GM19463 (cell line): Measurements from ENCODE around the gene SORCS2.
"Not testable (repeated sequence)": the region's sequence is repeated elsewhere in the genome, so short reads cannot be mapped to it uniquely, and the experiment has no call there.

Source experiments
- ATAC-seq: cut with Tn5 transposase; IDR thresholded peaks from one replicate; pipeline ENCODE4 v1.9.1; 2021; ENCODE audit warnings: mild to moderate bottlenecking, moderate library complexity; ENCODE audit not compliant: unreplicated experiment

SORCS2 gene

DNA sequence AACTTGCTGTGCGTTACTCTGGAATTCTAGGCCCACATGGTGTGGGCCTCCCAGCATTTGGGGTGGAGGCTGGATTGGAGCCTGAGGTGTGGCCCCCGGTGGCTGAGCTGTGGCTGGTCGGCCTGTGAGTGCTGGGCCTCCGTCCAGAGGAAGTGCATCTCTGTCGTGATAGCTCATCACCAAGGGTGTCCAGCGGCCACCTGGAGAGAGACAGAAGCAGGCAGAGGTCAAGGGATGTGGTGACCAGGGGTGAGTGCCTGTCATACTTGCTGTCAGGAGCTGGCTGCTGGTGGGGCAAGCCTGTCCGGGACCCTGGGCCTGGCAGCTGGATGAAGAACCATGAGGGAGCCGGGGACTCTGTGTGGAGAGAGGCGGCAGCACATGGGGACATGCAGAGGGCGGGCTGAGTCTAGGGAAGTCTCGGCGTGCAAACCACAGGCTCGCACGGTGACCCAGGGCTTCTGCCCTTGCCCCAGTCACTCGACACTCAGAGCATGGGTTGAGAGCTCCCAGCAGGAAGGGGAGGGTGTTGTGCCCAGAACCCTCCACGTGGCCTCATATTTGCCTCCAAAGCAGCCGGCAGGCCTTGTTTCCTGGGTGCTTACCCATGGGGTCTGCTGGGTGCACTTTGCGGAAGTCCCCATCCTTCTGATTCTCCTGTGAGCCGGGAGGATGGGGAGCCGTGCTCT, 6.2 kb downstream of the SORCS2 start:
- ATAC-seq: no peak

GRCh38 chr4:7199129-7199725, 6.9 kb downstream of the SORCS2 start:
- no peak for ATAC-seq

DNA sequence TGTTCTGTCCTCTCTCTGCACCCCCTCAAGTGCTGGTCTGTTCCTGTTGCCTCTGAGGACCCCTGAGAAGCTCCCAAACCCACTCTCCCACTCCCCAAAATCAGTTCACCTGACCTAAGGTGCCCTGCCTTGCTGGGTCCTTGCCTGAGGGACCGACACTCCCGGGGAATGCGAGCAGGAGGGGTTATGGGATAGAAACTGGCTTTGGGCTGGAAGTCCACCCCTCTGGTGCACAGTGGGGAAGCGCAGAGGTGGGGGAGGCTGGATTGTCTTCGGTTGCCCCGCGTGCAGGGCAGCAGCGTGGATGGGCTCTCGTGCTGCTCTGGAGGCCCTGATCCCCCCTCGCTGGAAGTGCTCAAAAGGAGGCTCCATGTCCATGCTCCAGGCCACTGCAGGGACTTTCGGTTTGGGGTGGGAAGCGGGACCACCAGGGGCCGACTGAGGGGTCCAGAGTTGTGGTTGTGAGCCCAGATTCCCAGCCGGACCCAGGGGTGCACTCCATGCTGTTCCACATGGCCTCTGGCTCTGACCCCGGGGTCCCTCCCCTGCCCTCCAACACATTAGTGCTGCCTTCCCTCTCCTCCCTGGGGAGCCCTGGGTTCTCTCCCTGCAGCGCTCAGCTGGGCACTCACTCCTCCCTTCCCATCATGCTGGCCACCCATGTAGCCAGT, 7.6 kb downstream of the SORCS2 start:
- no peak for ATAC-seq

GRCh38 chr4:7200801-7201200, 8.5 kb downstream of the SORCS2 start:
- no peak for ATAC-seq

- no peak for ATAC-seq
These were observed 9.3 kb downstream of the SORCS2 start for GRCh38 chr4:7201420-7202305.

DNA sequence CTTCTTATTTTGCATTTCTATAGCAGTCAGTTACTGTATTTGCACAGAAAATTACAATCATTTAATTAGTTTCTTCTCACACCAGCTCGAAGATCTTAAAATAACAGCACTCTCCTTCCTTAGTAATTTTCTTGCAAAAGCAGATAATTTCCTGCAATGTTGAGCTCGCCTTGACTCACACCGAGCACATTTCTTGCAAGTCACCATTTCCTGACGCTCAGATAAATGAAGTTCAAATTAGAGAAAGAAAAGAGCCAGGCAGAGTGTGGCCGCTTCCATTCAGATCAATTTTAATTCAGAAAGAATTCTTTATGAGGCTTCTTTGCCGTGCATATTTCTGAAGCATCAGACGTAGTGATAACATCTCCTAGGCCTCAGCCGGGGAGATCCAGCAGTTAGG, 10.1 kb downstream of the SORCS2 start:
- ATAC-seq: no peak

GRCh38 chr4:7204656-7205387, 12.5 kb downstream of the SORCS2 start:
- no peak for ATAC-seq

- no peak for ATAC-seq
These were observed 14.0 kb downstream of the SORCS2 start for GRCh38 chr4:7206385-7206784.

- no peak for ATAC-seq
These were observed 14.7 kb downstream of the SORCS2 start for GRCh38 chr4:7206911-7207567.

- no peak for ATAC-seq
These were observed 15.4 kb downstream of the SORCS2 start for GRCh38 chr4:7207628-7208231.

DNA sequence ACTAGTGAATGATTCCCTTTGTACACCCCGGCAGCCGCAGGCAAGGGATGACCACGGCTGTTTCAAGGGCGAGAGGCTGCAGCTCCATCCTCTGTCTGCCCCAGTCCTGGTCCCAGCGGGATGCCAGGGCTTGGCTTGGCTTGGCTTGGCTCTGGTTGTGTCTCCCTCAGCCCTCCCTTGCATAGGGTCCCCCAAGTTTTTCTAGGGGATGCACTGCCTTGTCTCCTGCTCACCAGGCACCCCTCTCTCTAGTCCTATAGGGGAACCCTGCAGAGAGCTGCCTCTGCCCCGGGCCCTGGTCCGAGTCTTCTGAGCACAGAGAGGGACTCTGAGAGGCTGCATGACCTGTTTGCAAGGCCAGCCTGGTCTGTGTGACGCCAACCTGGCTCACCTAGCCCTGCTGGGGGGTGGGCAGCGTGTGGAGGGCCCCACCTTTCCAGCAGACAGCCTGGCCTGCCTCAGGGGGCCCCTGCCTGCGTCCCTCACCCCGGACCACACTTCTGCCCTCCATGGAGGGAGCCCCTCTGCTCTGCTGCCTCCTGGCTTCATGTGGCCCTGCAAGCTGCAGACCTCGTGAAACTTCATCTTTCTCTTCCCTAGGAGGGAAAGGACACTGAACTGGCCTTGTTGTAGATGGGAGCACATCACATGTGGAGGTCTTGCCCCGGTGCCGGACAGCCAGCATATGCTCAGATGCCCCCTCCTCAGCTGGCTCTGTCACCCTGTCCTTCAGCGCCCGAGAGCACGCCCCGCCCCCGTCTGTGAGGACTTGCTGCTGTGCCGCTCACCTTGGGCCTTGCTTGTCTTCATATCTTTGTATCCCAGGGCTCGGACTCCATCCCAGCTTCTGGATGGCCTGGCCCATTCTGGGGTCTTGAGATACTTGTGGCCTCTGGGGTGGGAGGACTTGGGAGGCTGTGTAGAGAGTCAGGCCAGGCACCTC, 16.4 kb downstream of the SORCS2 start:
- no peak for ATAC-seq

GRCh38 chr4:7209699-7210098, 17.4 kb downstream of the SORCS2 start:
- ATAC-seq: no peak

DNA sequence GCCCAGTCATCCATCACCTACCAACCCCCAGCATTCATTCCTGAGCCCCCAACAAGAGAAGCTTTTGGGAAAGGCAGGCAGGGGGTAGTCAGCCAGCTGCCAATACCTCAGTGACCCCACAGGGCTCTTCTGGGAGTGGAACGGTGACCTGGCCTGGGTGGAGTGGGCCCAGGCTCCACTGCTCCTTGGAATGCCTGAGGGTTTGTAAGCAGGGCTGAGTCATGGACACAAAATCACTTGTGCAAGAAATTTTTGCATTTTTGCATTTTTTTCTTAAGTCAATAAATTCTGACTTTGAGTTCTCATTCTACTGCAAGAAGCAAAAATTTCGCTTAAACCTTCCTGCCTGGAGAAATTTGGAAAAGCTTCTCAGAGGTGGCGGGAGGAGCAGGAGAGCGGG, 18.5 kb downstream of the SORCS2 start:
- no peak for ATAC-seq

DNA sequence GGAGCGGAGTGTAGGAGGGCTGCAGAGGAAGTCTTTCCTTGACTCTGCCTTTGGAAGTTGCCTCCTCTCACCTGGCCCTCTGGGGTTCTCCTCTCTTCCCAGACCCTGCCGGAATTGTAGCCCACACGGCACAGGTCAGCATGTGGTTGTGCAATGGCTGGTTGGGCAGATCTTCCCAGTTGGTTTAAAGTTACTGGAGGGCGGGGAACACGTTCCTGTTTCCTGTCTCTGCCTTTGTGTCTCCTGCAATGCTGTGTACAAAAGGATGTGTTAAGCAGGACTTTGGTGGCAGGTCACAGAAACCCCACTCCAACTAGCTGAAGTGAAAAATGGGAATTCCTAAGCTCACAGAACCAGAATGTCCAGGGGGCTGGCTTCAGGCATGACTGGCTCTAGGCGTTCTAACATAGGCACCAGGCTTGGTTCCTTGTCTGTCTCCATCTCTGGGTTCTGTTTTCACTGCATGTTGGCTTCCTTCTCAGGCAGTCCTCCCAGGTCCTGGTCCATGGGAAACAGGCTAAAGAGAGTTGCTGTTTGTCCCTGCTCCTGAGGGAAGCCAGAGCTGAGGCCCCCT, 19.9 kb downstream of the SORCS2 start:
- ATAC-seq: no peak

- no peak for ATAC-seq
These were observed 20.6 kb downstream of the SORCS2 start for GRCh38 chr4:7212921-7213320.

DNA sequence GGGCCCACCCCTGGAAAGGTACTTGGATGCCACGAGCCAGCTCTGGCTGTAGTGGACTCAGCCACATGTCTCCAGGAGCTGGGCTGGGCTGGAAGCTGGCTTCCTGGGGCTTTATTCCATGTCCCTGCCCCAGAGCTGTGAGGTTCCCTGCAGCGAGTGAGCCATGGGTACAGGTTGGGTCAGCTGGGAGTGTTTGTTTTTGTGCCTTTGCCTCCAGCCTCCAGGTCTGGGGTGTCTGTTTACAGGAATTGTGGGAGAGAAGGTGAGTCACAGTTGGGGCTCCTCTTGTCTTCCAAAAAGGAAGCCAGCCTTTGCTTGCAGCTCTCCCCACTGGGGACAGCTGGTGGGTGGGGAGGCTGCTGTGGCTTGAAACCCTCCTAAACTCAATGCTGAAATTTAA, 21.5 kb downstream of the SORCS2 start:
- ATAC-seq: no peak

DNA sequence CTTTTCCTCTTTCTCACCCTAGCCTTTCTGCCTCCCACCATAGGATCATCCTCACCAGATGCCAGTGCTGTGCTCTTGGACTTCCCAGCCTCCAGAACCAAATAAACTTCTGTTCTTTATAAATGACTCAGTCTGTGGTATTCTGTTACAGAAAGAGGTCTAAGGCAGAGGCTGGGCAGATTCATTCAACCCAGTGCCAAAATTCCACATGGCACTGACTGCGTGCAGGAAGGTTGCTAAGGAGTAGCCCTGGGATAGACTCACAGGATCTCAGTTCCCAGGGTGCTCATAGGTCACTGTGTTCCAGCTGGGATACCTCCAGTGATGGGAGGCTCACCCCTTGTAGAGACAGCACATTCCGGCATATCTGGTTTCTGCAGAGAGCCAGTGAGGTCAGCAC, 22.0 kb downstream of the SORCS2 start:
- no peak for ATAC-seq

- ATAC-seq: not testable (repeated sequence)
These were observed 22.8 kb downstream of the SORCS2 start for GRCh38 chr4:7215187-7215586.
